Adrenal gland (tissue), 12 donors: ENCODE measurements around the gene KSR2. TPM values are rescaled to one million over a fixed set of nuclear protein-coding genes. Genes with fewer than 3 reads are reported as not detected.

Source experiments
- DNase-seq, 7 donors: peaks; one replicate each; pipeline ENCODE4 v3.0.0-alpha.2; 2019 to 2020
- H3K27ac ChIP-seq, 5 donors: fragments of 200-600 bp; sonication (generic) in 4 of 5; 1 replicate in 3 of 5; 2 replicates in 2 of 5; pipeline versions ENCODE4 v1.5.1 to v1.8.0; 2016 to 2020; ENCODE audit warnings: mild to moderate bottlenecking in 1 of 5
- H3K27me3 ChIP-seq: fragments of 200-600 bp; 2 replicates; pipeline ENCODE4 v1.8.0; 2021
- H3K36me3 ChIP-seq, 2 donors: fragments of 200-600 bp; replicated peaks in 1 of 2; 1 replicate in 1 of 2; 2 replicates in 1 of 2; pipeline versions ENCODE4 v1.5.1 to v1.8.0; 2018 to 2022
- H3K4me1 ChIP-seq, 2 donors: fragments of 200-600 bp; replicated peaks in 1 of 2; 1 replicate in 1 of 2; 2 replicates in 1 of 2; pipeline versions ENCODE4 v1.5.1 to v1.8.0; 2018 to 2021
- H3K4me3 ChIP-seq, 4 donors: fragments of 200-600 bp; sonication (generic) in 3 of 4; one replicate each; pipeline ENCODE4 v1.5.1; 2016 to 2018
- H3K9me3 ChIP-seq, 3 donors: fragments of 200-600 bp; sonication (generic) in 1 of 3; replicated peaks in 1 of 3; 1 replicate in 2 of 3; 2 replicates in 1 of 3; pipeline versions ENCODE4 v1.5.1 to v1.8.0; 2016 to 2021
- CTCF ChIP-seq, 6 experiments: fragments of 450-650 bp in 4 of 6; fragments of 200-600 bp in 2 of 6; sonication (generic) in 1 of 6; IDR thresholded peaks; 1 replicate in 5 of 6; 2 replicates in 1 of 6; pipeline versions ENCODE4 v1.5.1 to v1.8.0; 2016 to 2021; ENCODE audit warnings: antibody characterized with exemption in 6 of 6, mild to moderate bottlenecking in 2 of 6, moderate library complexity in 1 of 6
- POLR2A ChIP-seq, 2 donors: fragments of 450-650 bp; IDR thresholded peaks; one replicate each; pipeline ENCODE4 v1.6.1; 2017; ENCODE audit warnings: antibody characterized with exemption in 2 of 2, mild to moderate bottlenecking in 2 of 2, moderate library complexity in 1 of 2
- WGBS, 4 donors: extraction: QIAGEN DNeasy Blood & Tissue Kit in 2 of 4; methylation state at CpG; one replicate each; pipeline versions ENCODE4 v1.1.5 to v1.1.7; 2013 to 2017; 5-methylcytosine and 5-hydroxymethylcytosine counted together
- intact Hi-C, 2 donors: fragments of 100-400 bp; cut with DNase I; formaldehyde crosslinking; loops; one replicate each; pipeline versions ENCODE4 v1.14.1 to v1.15.0; 2022 to 2023
- polyA plus RNA-seq, 3 donors: library from polyadenylated mRNA; stranded (reverse); fragments of 200-250 nt in 2 of 3; fragments of 350-450 nt in 1 of 3; fragmentation: Illumina TruSeq in 1 of 3; extraction: RNeasy Lipid Tissue Mini Kit (QIAGEN cat#74804) in 1 of 3; gene quantifications; one replicate each; pipeline ENCODE4 v1.2.3, GENCODE V29; 2013 to 2014
- total RNA-seq, 9 donors: library from RNA; depleted of rRNA in 4 of 9; stranded (reverse); fragments of >200 nt in 4 of 9; fragments of 120-200 nt in 1 of 9; fragmentation: NEBNext Ultra II Directional in 1 of 9; extraction: Animal tissue kit (Norgen Biotek cat#: 25700) in 1 of 9; gene quantifications; one replicate each; pipeline versions ENCODE4 v1.1.0 to v1.2.4, GENCODE V29; 2013 to 2023
- donor health status: healthy with polysubstance abuse.
- donor health status: Bipolar disorder and iron deficiency.
- donor health status: DM: yes; HTN: yes; CAD: no.
- donor health status: DM: no; HTN: no; CAD: no.
- donor health status: DM: no; HTN: no; CAD: no.
- donor health status: DM: yes; HTN: yes; CAD: no.

Gene KSR2
- total and polyA plus RNA-seq, 12 donors, result 0.03 to 2.7 (median 0.84) TPM; not detected in 3

- whole genome bisulfite sequencing, 4 donors, result 51 to 59% (median 51%) methylated on average over 8 of the region's 8 CpGs
- no peak for DNase-seq
- H3K4me3 ChIP-seq, result no peak overlapping the region
- no peaks in the 10 kb centered on the region for H3K27me3 ChIP-seq
- H3K27ac ChIP-seq, result no peak overlapping the region
- no peaks in the 10 kb centered on the region for H3K4me1 ChIP-seq
- intact Hi-C loops, result loop anchor here in 1 of 2 donors (10.0 kb wide), 2 partner anchors 136 to 496 kb away; partner anchors contain the start of genes RFC5, SUDS3 and TAOK3
- no peaks in the 10 kb centered on the region for H3K36me3 ChIP-seq
- no peaks in the 10 kb centered on the region for H3K9me3 ChIP-seq
- no peak for TF ChIP-seq POLR2A (IDR thresholded peaks at IDR 0.05)
- no peak for TF ChIP-seq CTCF (IDR thresholded peaks at IDR 0.05)
Observed at GRCh38 chr12:117878605-117879004, 90.2 kb downstream of the KSR2 start.

GRCh38 chr12:117876436-117876816 is 92.4 kb downstream of the KSR2 start:
- TF ChIP-seq POLR2A (IDR thresholded peaks at IDR 0.05), result no peak
- no peak for TF ChIP-seq CTCF (IDR thresholded peaks at IDR 0.05)
- no peaks in the 10 kb centered on the region for H3K36me3 ChIP-seq
- no peaks in the 10 kb centered on the region for H3K4me1 ChIP-seq
- H3K27me3 ChIP-seq, result no peaks in the 10 kb centered on the region
- no peak overlapping the region for H3K27ac ChIP-seq
- H3K4me3 ChIP-seq, result no peak overlapping the region
- intact Hi-C loops, result loop anchor here in 1 of 2 donors (10.0 kb wide), 2 partner anchors 138 to 498 kb away; partner anchors contain the start of genes RFC5, SUDS3 and TAOK3
- no peaks in the 10 kb centered on the region for H3K9me3 ChIP-seq
- WGBS, 4 donors, result 59 to 69% (median 65%) methylated on average over 3 of the region's 3 CpGs
- DNase-seq, result no peak

DNA sequence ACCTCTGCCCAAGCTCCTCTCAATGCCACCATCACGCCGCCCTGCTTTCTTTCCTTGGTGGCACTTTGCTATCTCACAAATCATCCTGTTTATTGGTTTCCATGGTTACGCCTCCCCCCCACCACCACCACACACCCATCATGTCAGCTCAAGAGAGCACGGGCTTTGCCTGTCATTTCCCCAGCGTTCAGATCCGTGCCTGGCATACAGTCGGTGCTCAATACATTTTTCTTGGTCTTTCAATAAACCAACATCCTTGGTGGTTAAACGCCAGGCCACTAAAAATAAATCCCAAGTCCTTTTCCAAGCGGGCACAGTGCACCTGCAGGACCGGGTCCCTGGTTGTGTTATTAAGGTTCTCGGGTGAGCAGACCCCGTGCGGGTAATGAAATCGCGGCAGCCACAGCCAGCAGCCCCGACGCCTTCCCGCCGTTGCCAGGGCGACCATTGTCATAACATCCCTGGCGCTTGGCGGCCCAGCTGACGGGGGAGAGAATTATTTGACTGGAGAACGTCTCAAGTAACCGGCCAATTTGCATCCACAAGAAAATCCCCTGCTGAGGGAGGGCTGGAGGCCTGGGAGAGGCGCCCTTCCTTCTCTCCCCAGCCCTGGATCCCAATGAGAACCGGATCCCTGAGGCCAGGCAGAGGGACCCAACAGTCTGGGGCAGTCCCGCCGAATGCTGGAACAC is 92.9 kb downstream of the KSR2 start:
- 22 to 41% (median 30%) methylated on average over 14 to 29 of the region's 29 CpGs for WGBS, 4 donors

More for the DNA sequence above, 92.9 kb downstream of the KSR2 start:
- intact Hi-C loops, result loop anchor here in 1 of 2 donors (10.0 kb wide), 2 partner anchors 139 to 499 kb away; partner anchors contain the start of genes RFC5, SUDS3 and TAOK3
- DNase-seq, result peak in 5 of 7 donors; percentile 4 to 79 (median 21)
- H3K36me3 ChIP-seq, result no peaks in the 10 kb centered on the region
- H3K27ac ChIP-seq, result no peak overlapping the region
- H3K27me3 ChIP-seq, result no peaks in the 10 kb centered on the region
- no peak overlapping the region for H3K4me3 ChIP-seq
- no peaks in the 10 kb centered on the region for H3K9me3 ChIP-seq
- H3K4me1 ChIP-seq, result no peaks in the 10 kb centered on the region
- TF ChIP-seq POLR2A (IDR thresholded peaks at IDR 0.05) (no peak), CTCF (IDR thresholded peaks at IDR 0.05) (no peak)
